Activated naive CD8-positive, alpha-beta T cell (primary cell): Measurements from ENCODE around the gene NRIP1.

ENCODE experiments used
- H3K27ac Mint-ChIP-seq: one replicate; pipeline ENCODE4 v1.8.0; 2021; ENCODE audit warnings: mixed read lengths
- H3K27me3 Mint-ChIP-seq: one replicate; pipeline ENCODE4 v1.8.0; 2021; ENCODE audit warnings: mixed read lengths
- H3K36me3 Mint-ChIP-seq: one replicate; pipeline ENCODE4 v1.8.0; 2021; ENCODE audit warnings: mixed read lengths
- H3K4me1 Mint-ChIP-seq: one replicate; pipeline ENCODE4 v1.8.0; 2021; ENCODE audit warnings: low read depth, mixed read lengths
- H3K4me3 Mint-ChIP-seq: one replicate; pipeline ENCODE4 v1.8.0; 2021; ENCODE audit warnings: mild to moderate bottlenecking, mixed read lengths
- H3K9me3 Mint-ChIP-seq: one replicate; pipeline ENCODE4 v1.8.0; 2021; ENCODE audit warnings: low read depth, mixed read lengths

NRIP1 gene

DNA sequence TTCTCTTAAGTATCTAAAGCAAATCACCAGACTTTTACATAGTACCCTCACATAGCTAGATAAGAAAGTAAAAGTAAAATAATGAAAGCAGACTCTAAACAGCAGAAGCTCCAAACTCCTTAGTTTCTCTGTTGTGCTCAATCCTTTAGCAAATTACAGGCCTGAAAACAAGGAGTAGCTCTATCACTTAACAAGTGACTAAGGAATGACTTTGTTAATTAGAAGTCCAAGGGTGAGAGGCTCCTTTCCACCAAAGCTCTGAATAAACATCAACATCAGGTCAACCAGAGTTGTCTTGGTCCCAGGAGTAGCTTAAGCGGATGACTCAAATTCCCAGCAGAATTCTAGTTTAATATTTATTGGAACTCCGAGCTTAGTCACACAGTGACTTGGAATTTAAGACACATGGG is 5.9 kb downstream of the NRIP1 start:
- H3K9me3 Mint-ChIP-seq: peaks cover 2% of the 10 kb centered on the region

DNA sequence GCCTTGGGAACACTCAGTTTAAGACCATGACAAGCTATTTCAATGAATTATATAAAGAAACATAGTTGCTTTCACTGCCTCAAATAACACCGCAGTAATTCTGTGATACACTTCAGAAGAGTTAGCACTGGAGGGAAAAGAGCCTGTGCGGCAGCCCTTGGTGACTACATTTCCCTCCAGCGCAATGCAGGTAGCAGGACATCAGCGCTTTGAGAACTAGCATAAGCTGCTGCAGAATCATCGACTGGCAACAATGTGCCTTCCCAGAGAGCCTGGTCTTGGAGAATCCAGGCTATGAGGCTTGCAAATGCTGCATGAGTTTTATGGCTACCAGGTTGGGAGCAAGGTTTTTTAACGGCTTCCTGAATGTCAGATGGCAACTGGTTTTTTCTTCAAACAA is 7.5 kb downstream of the NRIP1 start:
- Mint-ChIP-seq H3K27ac (peak overlapping the region; percentile 61), H3K4me3 (peak overlapping the region; percentile 40), H3K9me3 (peaks cover 2% of the 10 kb centered on the region), H3K36me3 (no peaks in the 10 kb centered on the region), H3K4me1 (peaks cover 94% of the 10 kb centered on the region), H3K27me3 (no peaks in the 10 kb centered on the region)

More for the DNA sequence above, 5.9 kb downstream of the NRIP1 start:
- Mint-ChIP-seq H3K4me1 (peaks cover 89% of the 10 kb centered on the region), H3K27me3 (no peaks in the 10 kb centered on the region), H3K4me3 (peak overlapping the region; percentile 63), H3K27ac (peak overlapping the region; percentile 80), H3K36me3 (no peaks in the 10 kb centered on the region)

DNA sequence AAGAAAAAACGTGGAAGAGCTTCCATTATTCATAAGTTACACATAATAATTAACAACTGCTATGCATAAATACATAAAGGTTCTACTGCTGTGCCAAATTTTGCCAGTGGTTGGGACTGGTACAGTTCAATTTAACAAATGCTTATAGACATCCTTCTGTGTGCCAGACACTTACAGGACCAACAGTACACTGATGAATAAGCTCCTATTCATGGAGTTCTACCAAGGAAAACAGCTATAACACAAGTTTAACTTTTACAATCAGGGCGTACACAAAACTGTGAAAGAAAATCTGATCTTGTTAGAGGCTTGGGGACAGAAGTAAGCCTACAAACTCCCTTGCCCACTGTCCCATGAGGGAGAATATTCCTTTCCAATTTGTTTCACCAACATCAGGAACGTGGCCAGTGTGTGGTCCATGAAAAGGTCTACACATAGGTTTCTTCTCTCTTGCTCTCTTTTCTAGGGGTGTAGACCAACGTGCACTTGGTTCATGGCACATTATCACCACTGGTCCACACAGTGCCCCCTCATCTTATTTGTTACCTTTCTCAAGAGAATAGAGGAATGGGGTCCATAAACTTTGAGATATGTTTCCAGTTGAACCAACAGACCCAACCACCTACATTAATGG is 10.1 kb downstream of the NRIP1 start:
- peaks cover 92% of the 10 kb centered on the region for H3K4me1 Mint-ChIP-seq
- no peaks in the 10 kb centered on the region for H3K36me3 Mint-ChIP-seq
- no peak overlapping the region for H3K27ac Mint-ChIP-seq
- H3K27me3 Mint-ChIP-seq: no peaks in the 10 kb centered on the region
- H3K9me3 Mint-ChIP-seq: peaks cover 2% of the 10 kb centered on the region
- peak overlapping the region; percentile 33 for H3K4me3 Mint-ChIP-seq

DNA sequence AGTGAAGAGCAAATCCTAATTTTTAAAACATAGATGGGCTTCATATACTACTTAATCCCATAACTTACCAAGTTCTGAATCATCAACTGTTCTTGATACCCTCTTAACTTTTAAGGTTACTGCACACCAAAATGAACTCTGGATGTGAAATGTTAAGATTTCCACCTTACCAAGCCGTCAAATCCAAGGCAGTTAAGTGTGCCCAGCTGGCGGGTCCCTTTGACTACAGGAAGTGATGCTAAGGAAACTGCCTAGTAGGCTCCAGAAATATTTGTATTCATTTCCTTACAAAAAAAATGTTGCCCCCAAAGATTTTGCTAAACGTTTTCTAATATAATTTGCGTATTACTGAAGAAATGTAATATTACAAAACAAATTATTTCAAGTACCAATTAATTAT is 10.7 kb downstream of the NRIP1 start:
- no peak overlapping the region for H3K27ac Mint-ChIP-seq
- H3K9me3 Mint-ChIP-seq: peaks cover 2% of the 10 kb centered on the region
- peak overlapping the region; percentile 33 for H3K4me3 Mint-ChIP-seq
- no peaks in the 10 kb centered on the region for H3K27me3 Mint-ChIP-seq
- no peaks in the 10 kb centered on the region for H3K36me3 Mint-ChIP-seq
- H3K4me1 Mint-ChIP-seq: peaks cover 91% of the 10 kb centered on the region

DNA sequence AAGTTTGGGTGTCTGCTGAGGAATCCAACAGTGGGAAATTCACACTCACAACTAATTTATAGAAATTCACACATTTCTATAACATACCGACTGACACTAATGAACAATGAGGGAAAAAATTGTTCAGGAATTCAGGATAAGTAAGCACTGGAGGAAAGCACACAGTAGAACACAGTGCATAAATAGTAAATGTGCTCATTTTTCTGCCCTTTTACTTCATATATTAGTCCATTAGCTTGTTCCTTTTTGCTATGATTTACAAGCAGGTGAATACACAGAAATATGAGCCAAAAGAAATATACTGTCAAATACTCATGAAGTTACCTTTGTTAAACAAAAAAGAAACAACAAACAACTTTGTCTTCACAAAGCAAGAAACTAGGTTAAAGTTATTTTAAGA is 11.3 kb downstream of the NRIP1 start:
- Mint-ChIP-seq H3K9me3 (peaks cover 2% of the 10 kb centered on the region), H3K4me1 (peaks cover 88% of the 10 kb centered on the region), H3K27ac (no peak overlapping the region), H3K36me3 (no peaks in the 10 kb centered on the region), H3K27me3 (no peaks in the 10 kb centered on the region), H3K4me3 (no peak overlapping the region)

DNA sequence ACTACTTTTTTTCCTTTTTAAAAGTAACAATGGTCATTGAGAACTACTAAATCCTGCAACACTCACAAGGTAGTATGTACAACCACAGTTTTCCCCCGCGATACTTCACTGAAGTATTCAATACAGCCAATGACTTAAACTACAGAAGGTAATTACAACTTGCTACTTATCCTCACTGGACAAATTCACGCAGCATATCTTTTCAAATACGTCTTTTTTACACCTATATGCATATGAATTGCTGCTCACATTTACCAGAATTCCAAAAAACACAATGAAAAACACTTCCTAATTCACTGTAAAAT is 12.4 kb downstream of the NRIP1 start:
- Mint-ChIP-seq H3K27ac (peak overlapping the region; percentile 50), H3K9me3 (peaks cover 2% of the 10 kb centered on the region), H3K4me1 (peaks cover 89% of the 10 kb centered on the region), H3K36me3 (no peaks in the 10 kb centered on the region), H3K27me3 (no peaks in the 10 kb centered on the region), H3K4me3 (peak overlapping the region; percentile 73)

DNA sequence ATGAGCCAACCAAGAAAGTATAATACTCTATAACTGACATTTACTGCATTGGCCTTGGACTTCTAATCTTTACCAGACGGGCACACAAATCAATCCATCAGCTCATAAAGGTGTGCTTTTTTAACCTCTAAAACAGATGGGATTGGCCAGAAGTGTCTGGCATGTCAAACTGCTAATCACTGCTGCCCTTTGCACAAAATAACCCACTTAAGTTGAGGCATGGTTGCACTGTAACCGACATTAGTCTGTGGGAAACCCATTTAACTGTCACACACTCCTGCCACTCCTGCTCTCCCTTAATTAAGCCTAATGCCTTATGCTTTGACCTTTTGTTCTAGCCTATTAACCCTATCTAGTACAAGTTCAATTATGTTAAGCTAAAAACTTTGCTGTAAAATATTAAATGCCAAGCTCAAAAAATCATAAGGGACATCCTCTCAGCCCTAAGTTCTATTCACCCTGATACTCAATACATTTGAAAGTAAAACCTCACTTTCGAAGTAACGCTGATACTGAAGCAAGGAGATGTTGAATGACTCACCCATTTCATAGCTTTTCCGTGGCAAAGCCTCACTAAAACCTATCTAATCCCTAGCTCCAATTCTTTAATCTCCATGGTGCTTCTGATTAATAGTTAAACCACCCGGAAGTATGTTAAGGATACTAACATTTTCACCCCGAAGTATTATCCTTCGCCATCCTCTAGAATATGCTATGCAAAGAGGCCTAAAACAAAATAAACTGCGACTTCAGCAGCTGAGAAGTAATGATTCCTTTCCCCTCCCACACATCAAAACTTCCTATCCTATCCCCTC is 12.9 kb downstream of the NRIP1 start:
- peaks cover 2% of the 10 kb centered on the region for H3K9me3 Mint-ChIP-seq
- peak overlapping the region; percentile 50 for H3K27ac Mint-ChIP-seq
- H3K4me1 Mint-ChIP-seq: peaks cover 86% of the 10 kb centered on the region
- H3K4me3 Mint-ChIP-seq: peak overlapping the region; percentile 73
- no peaks in the 10 kb centered on the region for H3K27me3 Mint-ChIP-seq
- peaks cover 1% of the 10 kb centered on the region for H3K36me3 Mint-ChIP-seq

- H3K36me3 Mint-ChIP-seq: peaks cover 3% of the 10 kb centered on the region
- no peaks in the 10 kb centered on the region for H3K27me3 Mint-ChIP-seq
- peak overlapping the region; percentile 50 for H3K27ac Mint-ChIP-seq
- H3K9me3 Mint-ChIP-seq: peaks cover 2% of the 10 kb centered on the region
- peaks cover 84% of the 10 kb centered on the region for H3K4me1 Mint-ChIP-seq
- H3K4me3 Mint-ChIP-seq: peak overlapping the region; percentile 73
These were observed 14.0 kb downstream of the NRIP1 start for GRCh38 chr21:15050568-15051377.

- Mint-ChIP-seq H3K4me1 (peaks cover 48% of the 10 kb centered on the region), H3K9me3 (peaks cover 4% of the 10 kb centered on the region), H3K36me3 (peaks cover 23% of the 10 kb centered on the region), H3K27ac (no peak overlapping the region), H3K4me3 (no peak overlapping the region), H3K27me3 (no peaks in the 10 kb centered on the region)
These were observed 19.8 kb downstream of the NRIP1 start for GRCh38 chr21:15045017-15045416.

GRCh38 chr21:15042531-15042930 is 22.3 kb downstream of the NRIP1 start:
- peaks cover 28% of the 10 kb centered on the region for H3K36me3 Mint-ChIP-seq
- no peaks in the 10 kb centered on the region for H3K27me3 Mint-ChIP-seq
- H3K4me3 Mint-ChIP-seq: no peak overlapping the region
- no peak overlapping the region for H3K27ac Mint-ChIP-seq
- peaks cover 4% of the 10 kb centered on the region for H3K9me3 Mint-ChIP-seq
- H3K4me1 Mint-ChIP-seq: peaks cover 38% of the 10 kb centered on the region

- peaks cover 27% of the 10 kb centered on the region for H3K36me3 Mint-ChIP-seq
- no peak overlapping the region for H3K4me3 Mint-ChIP-seq
- H3K4me1 Mint-ChIP-seq: peaks cover 42% of the 10 kb centered on the region
- H3K27ac Mint-ChIP-seq: no peak overlapping the region
- H3K27me3 Mint-ChIP-seq: no peaks in the 10 kb centered on the region
- H3K9me3 Mint-ChIP-seq: peaks cover 4% of the 10 kb centered on the region
These were observed 25.0 kb downstream of the NRIP1 start for GRCh38 chr21:15039607-15040299.

- no peak overlapping the region for H3K27ac Mint-ChIP-seq
- no peak overlapping the region for H3K4me3 Mint-ChIP-seq
- H3K9me3 Mint-ChIP-seq: peaks cover 4% of the 10 kb centered on the region
- no peaks in the 10 kb centered on the region for H3K27me3 Mint-ChIP-seq
- H3K4me1 Mint-ChIP-seq: peaks cover 50% of the 10 kb centered on the region
- H3K36me3 Mint-ChIP-seq: peaks cover 22% of the 10 kb centered on the region
These were observed 26.9 kb downstream of the NRIP1 start for GRCh38 chr21:15037900-15038293.

DNA sequence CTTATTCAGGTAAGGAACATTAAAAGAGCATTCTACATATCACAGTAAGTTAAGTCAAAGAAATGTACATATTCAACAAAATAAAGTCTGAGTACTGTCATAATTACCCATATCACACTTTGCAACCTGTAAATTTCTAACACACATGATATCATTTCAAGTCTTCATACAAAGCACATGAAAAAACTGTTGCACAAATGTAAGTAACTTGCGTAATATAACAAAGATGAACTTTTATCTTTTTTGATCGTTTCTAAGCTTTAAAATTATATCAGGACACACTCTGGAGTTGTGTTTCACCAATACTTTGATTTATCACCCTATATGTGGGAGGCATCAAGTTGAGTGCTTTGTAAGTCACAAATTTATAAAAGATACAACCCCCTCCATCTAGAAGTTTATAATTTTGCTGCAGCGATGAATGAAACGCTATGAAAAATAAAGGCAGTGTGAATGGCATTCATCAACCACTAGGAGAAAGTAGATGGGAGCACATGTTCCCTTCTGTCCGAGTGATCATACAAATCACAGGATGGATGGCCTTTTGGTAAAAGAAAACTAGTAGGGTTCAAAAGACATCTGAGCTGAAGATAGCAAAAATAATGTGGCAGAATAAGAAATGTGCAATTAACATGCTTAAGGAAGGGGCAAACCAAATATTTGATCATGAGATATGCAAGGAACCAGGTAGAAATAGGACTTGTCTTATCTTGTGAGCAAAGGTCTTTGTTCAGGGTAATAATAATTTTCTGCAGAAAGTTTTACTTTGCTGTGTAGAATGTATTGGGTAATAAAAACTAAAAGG is 27.5 kb downstream of the NRIP1 start:
- peaks cover 4% of the 10 kb centered on the region for H3K9me3 Mint-ChIP-seq
- H3K36me3 Mint-ChIP-seq: peaks cover 16% of the 10 kb centered on the region
- no peak overlapping the region for H3K27ac Mint-ChIP-seq
- H3K4me3 Mint-ChIP-seq: no peak overlapping the region
- peaks cover 51% of the 10 kb centered on the region for H3K4me1 Mint-ChIP-seq
- no peaks in the 10 kb centered on the region for H3K27me3 Mint-ChIP-seq

GRCh38 chr21:15036189-15036588 is 28.6 kb downstream of the NRIP1 start:
- Mint-ChIP-seq H3K27me3 (no peaks in the 10 kb centered on the region), H3K9me3 (peaks cover 4% of the 10 kb centered on the region), H3K27ac (no peak overlapping the region), H3K4me3 (no peak overlapping the region), H3K36me3 (peaks cover 14% of the 10 kb centered on the region), H3K4me1 (peaks cover 55% of the 10 kb centered on the region)
